HT-29 (cell line): ENCODE measurements around the gene EEFSEC. TPM values are rescaled to one million over a fixed set of nuclear protein-coding genes. Genes with fewer than 3 reads are reported as not detected.

Experiments used
- DNase-seq: peaks from one replicate; pipeline ENCODE4 v3.0.0-alpha.2; 2015; ENCODE audit warnings: low spot score
- total RNA-seq: library from RNA; depleted of rRNA; stranded (reverse); fragments of >200 nt; shearing (Covaris generic); gene quantifications from 2 replicates; pipeline ENCODE4 v1.2.3, GENCODE V29; 2014

EEFSEC gene
- total RNA-seq, 1 experiment from 2014 or later, result 22.0 TPM

- no peak for DNase-seq
These were observed 180.9 kb downstream of the EEFSEC start for GRCh38 chr3:128334086-128334645.

GRCh38 chr3:128334766-128335165 lies 181.5 kb downstream of the EEFSEC start:
- no peak for DNase-seq

DNA sequence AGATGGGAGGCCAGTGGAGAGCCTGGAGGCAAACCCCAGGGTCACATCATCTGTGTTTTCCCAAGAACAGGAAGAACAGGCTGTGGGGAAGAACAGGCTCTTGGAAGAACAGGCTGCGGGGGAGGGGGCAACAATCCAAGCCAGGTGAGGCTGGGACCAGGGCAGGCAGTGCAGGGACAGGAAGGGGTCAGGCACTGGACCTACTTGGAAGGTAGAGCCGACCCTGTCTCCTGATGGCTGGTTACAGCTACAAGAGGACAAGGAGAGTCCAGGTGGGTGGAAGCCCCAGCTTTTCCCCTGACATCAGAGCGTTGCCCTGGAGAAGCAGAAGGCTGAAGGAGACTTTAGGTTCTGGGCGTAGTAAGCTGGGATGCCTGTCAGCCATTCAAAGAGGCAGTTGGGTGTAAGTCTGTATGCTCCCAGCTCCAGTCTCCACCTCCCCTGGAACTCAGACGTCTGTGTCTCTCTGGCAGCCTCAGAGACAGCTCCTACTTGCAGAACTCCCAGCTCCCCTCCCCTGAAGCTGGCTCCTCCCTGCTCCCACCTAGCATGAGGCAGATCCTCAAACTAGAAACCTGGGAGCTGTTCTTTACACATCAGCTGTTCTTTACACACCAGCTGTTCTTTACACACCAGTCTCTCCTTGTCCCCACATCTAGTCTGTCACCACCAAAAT lies 182.5 kb downstream of the EEFSEC start:
- DNase-seq, result peak; percentile 77

DNA sequence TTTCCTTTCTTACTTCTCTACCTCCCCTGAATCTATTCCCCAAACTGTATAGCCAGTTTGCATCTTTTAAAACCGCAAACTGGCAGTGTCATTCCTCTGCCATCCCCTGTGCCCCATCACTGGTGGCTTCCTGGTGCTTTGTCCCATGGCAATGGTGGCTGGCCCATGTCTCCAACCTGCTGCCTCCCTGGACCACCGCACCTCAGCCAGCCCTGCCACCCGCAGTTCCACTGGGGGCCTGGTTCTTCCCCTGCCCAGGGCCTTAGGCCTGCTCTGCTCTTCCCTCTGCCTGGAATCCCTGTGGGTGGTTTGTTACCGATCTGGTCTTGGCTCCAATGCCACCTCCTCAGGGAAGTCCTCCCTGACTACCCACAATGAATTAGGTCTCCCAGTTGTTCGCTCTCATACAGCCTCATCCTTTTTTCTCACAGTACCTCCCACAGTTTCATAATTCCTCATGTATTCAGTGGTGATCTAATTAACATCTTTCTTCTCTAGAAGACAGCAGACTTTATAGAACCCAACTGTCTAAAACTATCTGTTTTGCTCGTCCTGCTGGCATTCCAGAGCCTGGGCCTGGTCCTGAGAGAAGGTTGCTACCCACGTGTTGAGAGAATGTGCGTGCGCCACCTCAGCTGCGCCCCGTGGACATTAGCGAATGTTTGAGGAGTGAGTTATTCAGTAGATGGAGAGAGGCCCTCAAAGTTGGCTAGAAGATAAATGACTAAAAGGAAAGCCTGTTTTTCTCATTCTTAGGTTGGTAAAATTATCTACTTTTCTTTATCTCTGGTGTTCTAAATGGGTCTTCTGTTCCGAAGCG lies 183.3 kb downstream of the EEFSEC start:
- DNase-seq, result no peak

DNA sequence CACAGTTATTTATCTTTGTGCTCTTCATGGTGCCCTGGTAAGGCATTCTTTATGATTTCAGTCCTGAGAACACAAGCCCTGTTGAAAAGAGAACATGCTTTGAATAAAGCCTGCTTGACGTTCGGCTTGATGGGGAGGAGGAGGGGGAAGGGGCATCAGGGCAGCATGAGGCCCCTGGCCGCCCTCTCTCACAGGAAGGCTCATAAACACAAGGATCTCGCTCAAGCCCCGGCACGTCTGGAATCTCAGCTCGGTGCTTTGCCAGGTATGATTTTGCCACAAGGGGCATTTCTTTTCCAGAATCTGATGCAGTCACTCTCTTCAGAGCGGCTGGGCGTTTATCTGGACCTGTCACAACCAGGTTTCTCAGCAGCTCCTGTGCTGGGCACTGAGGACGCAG lies 184.0 kb downstream of the EEFSEC start:
- DNase-seq, result no peak

DNA sequence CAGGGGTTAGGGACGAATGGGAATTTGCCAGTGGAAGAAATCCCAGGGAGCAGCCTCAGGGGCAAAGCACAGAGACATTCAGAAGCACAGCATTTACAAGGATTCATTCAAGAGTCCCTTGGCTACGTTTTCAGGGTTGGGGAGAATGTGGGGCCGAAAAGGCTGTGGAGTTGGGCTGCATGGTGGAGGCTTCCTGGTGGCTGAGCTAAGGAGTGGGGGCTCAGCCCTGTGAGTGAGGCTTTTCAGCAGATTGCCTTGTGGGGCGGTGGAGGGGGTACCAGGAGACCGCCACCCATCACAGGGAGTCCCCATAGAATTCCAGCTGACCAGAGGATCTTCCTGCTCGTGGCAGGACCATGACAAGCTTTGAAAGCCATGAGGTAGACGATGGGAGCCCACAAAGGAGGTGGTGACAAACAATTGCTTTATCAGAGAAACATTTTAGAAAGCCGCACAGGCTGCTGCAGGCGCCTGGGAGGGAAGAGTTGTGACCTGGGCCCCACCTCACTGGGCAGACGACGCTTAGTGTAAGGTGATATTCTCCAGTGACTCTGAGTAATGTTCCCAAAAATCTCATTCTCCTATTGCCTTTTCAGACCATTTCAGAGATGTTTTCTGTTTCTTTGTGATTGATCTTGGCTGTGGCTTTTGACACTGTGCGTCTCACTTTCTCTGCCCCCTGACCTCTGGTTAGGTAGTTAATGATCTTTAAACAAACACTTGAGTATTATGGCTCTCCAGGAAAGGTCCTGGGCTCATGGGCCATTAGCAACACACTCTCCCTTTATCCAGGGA lies 185.5 kb downstream of the EEFSEC start:
- peak; percentile 41 for DNase-seq

DNA sequence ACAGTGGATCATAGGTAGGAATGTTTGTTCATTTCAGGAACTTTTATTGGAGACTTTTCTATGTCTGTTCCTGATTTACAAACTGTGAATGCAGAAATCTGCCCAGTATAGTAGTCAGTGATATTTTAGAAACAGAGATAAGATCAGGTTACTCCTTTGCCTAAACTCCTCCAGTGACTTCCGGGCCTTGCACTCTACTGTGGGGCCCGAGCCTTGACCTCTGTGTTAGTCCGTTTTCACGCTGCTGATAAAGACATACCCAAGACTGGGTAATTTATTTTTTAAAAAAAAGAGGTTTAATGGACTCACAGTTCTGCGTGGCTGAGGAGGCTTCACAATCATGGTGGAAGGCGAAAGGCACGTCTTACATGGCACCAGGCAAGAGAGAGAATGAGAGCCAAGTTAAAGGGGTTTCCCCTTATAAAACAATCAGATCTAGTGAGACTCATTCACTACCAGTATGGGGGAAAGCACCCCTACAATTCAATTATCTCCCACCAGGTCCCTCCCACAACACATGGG lies 186.3 kb downstream of the EEFSEC start:
- no peak for DNase-seq

- DNase-seq, result no peak
These were observed 187.1 kb downstream of the EEFSEC start for GRCh38 chr3:128340198-128340903.

DNA sequence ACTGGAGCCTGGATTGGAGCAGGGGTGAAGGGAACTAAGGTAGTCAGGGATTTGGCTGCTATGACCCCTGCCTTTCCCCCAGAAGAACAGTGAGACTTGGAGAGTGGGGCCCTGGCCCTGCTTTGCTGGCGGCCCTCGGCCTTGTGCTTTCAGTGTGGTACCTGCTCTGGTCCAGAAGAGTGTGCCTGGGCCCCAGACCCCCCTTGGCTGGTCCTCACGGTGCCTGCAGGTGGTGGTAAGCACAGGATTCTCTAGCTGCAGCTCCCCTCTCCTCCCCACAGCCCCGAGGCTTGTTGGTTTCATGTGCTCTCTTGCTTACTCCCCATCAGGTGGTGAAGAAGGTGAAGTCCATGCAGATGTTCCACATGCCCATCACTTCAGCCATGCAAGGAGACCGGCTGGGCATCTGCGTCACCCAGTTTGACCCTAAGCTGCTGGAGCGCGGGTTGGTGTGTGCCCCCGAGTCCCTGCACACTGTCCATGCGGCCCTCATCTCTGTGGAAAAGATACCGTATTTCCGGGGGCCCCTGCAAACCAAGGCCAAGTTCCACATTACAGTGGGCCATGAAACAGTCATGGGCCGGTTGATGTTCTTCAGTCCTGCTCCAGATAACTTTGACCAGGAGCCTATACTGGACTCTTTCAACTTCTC lies 187.7 kb downstream of the EEFSEC start:
- no peak for DNase-seq

- DNase-seq, result no peak
These were observed 188.5 kb downstream of the EEFSEC start for GRCh38 chr3:128341659-128342395.

DNA sequence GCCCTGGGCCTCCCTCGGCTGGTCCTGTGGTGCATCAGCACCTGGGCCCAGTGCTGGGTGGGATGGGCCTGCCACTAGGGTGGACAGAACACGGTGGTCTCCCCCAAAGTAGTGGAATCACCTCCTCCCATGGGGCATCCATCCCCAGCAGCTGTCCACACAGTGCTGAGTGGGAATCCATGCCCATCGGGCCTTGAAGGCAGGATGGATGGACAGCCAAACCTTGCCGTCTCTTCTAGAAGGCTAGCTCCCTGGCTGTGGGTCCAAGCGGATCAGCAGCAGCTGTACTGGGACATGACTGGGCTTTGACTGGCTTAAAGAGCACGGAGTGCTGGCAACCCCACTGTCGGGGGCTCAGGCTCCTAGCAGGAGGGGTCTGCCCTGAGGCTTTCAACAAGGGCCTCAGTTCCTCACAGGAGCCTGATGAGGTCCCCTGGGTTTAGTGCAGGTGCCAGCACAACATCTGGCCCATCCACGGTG lies 189.5 kb downstream of the EEFSEC start:
- DNase-seq, result no peak

DNA sequence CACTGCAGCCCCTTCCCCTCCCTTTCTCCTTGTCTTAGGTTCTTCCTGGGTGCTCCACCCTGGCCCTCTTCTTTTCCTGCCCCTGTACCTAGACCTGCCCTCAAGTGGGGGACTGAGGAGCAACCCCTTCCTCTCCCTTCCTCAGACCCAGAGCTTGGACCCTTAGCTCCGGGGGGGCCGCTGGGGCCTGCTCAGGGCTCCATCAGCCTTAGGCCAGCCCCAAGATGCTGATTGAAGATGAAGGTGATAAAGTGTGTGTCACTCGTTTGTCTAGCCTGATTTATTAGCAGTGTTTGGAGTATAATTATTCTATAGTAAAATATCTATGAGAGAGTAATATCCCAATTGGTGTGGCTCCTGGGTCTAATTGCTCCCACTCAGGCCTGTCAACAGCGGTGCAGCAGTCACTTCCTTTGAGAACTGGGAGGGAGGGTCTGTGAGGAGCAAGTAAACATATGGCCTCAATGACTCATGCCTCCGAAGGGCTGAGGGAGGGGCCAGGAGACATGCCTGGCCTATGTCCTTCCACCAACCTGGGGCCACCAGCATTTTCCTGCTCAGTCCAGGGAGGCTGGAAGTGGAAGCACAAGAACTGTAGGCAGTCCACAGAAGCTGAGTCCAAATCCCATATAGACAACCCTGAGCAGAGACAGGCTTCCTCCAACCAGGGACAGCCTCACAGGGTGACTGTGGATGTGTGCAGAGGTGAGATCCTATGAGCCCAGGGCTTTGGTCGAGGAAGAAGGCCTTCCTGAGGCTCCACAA lies 190.2 kb downstream of the EEFSEC start:
- peak; percentile 90 for DNase-seq

- DNase-seq, result no peak
These were observed 190.9 kb downstream of the EEFSEC start for GRCh38 chr3:128344052-128344735.

DNA sequence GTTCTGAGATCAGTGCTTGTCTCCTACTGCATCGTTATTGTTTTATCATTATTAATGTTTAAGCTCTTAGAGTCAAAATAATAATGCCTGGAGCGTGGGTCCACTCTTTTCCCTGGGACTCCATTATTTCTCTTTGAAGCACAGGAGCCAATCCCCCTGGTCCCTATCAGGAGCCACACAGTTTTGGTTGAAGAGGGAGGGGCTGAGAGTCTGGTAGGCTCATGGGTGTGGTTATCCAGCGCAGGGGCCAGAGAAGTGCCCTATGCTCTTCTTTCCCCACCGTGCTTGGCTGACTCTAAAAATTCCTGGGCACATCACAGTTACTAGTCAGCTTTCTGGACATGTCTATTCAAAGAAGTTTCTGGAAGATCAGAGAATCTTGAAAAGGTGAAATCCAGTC lies 191.9 kb downstream of the EEFSEC start:
- no peak for DNase-seq

DNA sequence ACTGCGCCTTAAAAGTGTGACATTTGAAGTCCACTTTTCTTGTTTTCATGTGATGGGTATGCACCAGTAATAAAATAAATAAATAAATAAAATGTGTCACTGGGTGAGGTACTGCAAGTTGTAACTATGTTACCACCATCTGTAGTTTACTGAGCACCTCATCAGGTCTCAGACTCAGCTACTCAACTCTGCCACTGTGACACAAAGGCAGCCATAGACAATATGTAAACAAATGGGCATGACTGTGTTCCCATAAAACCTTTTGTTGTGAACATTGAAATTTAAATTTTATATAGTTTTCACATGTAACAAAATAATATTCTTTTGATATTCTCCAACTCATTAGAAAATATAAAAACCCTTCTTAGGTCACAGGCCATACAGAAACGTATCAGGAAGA lies 193.3 kb downstream of the EEFSEC start:
- DNase-seq, result no peak

- DNase-seq, result no peak
These were observed 194.0 kb downstream of the EEFSEC start for GRCh38 chr3:128347282-128347681.

DNA sequence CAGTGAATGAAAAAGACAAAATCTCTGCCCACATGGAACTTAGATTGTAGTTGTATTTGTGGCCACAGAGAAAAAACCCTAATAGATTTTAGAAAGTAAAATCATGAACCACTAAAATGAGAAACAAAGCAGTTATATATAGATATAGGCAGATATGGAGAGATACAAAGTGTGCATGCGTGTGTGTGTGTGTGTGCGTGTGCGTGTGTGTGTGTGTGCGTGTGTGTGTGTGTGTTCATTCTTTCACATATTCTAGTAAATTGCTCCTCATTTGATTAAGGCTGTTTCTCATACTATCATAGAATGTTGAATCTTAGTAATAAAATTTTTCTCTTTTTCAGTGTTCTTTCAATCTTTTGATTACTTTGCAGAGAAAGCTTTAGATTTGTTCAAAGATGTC lies 194.8 kb downstream of the EEFSEC start:
- no peak for DNase-seq

- DNase-seq, result peak; percentile 42
These were observed 195.7 kb downstream of the EEFSEC start for GRCh38 chr3:128348805-128349531.
